KOPT-K1 (cell line): ENCODE results near the gene SLC22A23.

Experiments used
- H3K27ac ChIP-seq: fragments of 200-600 bp; sonication (generic); 2 replicates; pipeline ENCODE4 v1.5.1; 2016; ENCODE audit warnings: antibody characterized with exemption, mild to moderate bottlenecking, low read depth, low read length; ENCODE audit not compliant: poor library complexity, severe bottlenecking
- H3K36me3 ChIP-seq: fragments of 200-600 bp; sonication (generic); 2 replicates; pipeline ENCODE4 v1.5.1; 2017; ENCODE audit warnings: antibody characterized with exemption, mild to moderate bottlenecking, low read length, moderate library complexity; ENCODE audit not compliant: insufficient read depth
- H3K9me3 ChIP-seq: fragments of 200-600 bp; sonication (generic); 2 replicates; pipeline ENCODE4 v1.5.1; 2017; ENCODE audit warnings: antibody characterized with exemption, low read length, mild to moderate bottlenecking; ENCODE audit not compliant: insufficient read depth, poor library complexity, severe bottlenecking

The SLC22A23 gene

DNA sequence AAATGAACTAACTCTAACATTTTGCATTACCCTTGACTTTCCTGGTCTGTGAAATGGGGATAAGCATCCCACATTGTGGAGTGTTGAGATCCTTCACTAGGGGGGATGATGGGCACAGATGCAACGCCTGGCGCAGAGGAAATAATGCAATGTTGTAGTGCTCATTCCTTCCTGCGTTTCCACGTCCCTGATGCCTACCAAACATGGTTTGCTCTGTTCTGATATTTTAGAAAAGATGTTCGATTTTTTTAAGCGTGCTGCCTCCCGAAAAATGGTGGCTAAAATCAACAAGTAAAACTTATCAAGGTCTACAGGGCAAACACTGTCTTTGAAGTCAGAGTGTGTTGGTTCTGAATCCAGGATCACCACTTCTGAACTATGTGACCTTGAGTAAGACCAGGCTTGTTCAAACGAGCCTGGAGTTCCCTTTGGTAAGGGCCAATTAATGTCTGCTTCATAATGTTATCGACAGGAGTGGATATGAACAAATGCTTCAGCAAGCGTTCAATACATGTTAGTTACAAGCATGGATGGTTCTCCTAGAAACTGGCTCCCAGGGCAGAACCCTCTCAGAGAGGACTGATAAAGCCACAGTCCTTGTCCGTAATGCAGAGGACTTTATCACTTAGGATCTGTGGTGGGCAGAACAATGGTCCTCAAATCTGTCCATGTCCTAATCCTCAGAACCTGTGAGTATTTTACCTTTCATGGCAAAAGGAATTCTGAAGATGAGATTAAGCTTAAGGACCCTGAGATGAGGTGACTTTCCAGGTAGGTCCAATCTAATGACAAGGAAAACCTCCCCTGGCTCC lies 44.7 kb downstream of the SLC22A23 start:
- H3K9me3 ChIP-seq, result no peaks in the 10 kb centered on the region
- no peak overlapping the region for H3K27ac ChIP-seq
- no peaks in the 10 kb centered on the region for H3K36me3 ChIP-seq

DNA sequence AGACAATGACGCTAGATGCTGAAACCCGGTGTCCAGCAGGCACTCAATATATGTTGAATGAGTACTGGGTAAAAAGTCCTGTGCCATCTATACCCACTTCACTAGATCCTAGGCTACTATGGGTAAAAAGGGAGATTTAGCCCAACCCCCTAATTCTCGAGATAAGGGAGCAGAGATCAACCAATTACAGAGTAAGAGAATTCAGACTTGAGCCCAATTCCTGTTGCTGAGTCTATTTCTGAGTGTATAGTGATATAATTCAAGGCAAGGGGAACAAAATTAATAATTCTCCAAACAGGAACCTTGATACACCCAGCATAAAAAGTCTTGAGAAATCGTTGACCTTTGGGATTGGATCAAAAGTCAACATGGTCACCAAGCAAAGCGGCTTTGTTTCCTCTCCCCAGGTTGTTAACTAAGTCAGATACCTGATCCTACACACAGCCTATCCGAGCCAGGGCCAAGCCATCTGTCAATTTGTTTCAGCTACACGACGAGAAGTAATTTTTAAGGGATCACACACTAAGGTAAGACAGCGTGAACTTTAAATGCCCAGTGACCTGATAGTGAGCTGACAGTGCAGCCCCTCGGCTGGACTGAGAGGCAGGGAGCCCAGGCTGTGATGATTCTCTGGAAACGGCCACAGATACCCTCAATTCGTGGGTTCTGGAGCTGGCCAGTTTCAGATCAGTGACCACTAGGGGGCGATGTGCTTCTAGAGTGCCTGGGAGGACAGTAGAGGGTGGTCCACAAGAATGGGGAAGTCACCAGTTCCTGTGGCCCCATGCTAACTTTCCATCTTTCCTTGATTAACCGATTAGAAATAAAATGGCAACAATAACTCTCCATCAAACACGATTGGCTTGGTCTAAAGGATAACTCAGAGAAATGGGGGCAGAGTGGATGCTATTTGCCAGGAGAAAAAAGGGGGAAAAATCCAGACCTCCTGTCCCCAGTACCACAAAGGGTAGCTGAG lies 46.2 kb downstream of the SLC22A23 start:
- Histone ChIP-seq H3K36me3 (no peaks in the 10 kb centered on the region), H3K27ac (no peak overlapping the region), H3K9me3 (no peaks in the 10 kb centered on the region)

DNA sequence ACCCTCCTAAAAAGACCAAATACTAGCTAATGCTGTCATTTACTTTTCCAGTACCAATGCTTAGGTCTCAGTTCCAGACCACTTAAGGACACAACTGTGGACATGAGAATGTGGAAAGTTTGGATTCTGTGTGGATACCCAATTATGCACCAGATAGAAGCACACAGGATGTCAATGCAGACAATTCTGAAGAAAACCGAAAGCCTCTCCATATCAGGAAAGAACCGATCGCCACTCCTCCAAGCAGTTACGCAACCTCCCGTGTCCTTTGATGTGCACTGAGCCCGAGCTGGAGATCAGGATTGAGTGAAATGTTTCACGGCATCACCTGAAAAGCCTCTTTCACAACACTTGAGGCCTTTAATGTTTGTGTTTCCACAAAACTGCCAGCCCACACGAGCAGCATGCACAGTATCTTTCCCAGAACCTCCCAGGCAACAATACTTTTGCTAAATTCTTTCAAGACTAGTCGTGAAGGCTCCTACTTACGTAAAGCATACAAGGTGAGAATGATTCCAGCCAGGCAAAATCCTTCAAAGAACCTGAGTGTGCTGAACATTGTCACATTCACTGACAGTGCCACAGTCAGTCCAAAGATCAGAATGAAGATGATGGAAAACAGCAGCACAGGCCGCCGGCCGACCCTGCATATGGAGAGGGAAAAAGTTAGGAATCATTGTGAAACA lies 47.0 kb downstream of the SLC22A23 start:
- H3K36me3 ChIP-seq, result no peaks in the 10 kb centered on the region
- no peaks in the 10 kb centered on the region for H3K9me3 ChIP-seq
- no peak overlapping the region for H3K27ac ChIP-seq

DNA sequence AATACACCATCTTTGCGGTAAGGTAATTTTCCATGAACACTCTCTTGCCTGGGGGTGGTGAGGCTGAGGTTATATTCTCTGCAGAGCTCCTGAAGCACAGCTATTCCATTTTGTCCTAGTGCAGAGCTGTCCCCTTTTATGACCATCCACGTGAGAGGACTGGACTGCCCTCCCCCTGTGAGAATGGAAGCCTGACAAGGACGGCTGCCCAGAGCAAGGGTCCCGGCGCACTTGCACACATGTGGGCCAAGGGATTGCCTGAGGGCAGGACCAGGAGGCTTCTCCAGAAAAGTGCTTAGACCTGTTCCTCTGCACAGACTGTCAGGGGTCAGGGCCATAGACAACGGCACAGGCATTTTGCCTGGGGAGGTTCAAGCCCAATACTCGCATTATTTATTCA lies 48.2 kb downstream of the SLC22A23 start:
- Histone ChIP-seq H3K36me3 (no peaks in the 10 kb centered on the region), H3K9me3 (no peaks in the 10 kb centered on the region), H3K27ac (no peak overlapping the region)

DNA sequence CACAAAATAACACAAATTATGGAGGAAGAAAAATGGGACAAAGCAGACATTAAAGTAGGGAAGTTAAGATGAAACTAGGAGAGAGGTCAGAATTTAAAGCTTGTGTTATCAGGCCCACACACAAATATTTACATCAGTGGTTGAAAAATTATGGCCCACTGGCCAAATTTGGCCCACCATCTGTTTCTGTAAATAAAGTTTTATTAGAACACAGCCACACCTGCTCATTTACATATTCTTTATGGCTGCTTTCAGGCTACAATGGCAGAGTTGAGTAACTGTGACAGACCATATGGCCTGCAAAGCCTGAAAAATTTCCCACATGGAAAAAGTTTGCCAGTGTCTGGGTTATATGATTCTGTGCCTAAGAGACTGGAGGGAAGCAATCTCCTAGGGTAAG lies 49.0 kb downstream of the SLC22A23 start:
- Histone ChIP-seq H3K9me3 (no peaks in the 10 kb centered on the region), H3K36me3 (no peaks in the 10 kb centered on the region), H3K27ac (no peak overlapping the region)

DNA sequence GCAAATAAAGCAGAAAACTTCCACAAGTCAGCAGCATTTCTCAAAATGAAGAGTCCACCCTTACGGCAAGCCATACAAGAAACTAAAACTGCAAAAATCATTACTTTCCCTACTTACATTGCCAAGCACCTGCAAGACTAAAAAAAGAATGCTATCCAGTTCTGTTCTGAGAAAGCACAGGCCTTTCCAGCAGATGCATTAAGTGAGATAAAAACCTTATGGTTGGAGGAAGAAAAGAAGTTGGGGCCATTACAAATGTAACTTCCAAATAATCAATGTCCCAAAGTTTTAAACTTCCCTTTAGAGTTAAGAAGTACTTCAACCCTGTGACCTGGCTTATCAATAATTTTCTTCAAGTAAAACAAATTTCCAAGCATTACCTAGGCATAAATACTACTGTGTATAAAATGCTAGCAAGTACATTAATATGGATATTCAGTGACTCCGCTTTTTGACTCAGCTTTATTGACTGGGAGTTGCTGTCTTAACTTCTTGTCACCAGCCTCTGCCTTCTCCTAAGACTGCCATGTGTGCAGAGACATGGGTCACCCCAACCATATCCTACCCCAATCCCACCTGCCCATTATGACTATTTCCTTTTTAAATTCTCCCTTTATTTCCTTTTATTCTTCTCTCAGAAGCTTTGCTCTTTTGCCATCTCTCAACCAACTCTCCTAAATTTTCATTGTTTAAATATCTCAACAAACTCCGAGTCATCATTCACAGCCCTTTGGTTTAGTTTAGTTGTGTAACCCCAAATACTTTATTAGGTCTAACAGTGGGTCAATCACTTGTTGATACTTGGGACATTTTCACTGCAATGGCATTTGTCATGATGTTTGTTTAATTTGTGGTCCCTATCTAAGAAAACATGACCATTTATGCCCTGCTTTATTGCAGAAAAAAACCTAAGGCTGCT lies 49.7 kb downstream of the SLC22A23 start:
- Histone ChIP-seq H3K27ac (no peak overlapping the region), H3K36me3 (no peaks in the 10 kb centered on the region), H3K9me3 (no peaks in the 10 kb centered on the region)

DNA sequence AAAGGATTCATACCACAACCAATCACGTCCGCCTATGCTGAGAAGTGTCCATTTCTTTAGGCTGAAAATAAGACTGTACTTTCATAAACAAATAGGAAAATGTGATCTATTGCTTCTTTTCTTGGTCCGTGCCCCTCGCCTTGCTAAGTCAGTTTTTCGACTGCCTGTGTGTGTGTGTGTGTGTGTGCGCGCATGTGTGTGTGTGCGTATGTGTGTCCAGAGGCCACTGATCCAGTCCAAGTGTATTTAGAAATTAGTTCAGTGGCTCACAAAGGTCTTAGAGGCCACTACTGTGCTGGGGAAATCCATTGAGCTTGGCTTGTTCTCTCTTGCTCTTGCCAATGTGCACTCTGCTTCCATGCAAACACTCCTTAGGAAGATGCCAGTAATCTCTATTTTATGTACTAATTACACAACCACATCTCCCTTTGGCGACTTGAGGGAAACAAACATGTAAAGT lies 50.5 kb downstream of the SLC22A23 start:
- no peaks in the 10 kb centered on the region for H3K9me3 ChIP-seq
- no peak overlapping the region for H3K27ac ChIP-seq
- H3K36me3 ChIP-seq, result no peaks in the 10 kb centered on the region

DNA sequence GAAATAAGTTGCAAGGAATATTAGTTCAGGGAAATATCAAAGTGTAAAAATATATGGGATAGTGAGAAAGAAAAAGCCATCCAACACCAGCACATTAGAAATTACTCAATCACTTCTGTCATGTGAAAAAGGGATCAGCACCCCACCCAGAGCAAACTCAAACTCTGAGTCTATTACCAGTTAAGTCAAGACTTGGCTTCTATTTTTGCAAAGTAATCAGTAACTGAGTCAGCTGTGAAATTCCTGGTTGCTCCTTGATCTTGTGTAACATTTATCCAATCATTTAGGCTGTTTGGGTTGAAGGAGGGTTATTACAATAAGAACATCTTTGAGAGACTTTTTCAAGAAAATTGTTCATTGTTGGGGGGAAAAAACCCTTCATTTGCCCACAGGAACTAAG lies 51.2 kb downstream of the SLC22A23 start:
- no peak overlapping the region for H3K27ac ChIP-seq
- H3K9me3 ChIP-seq, result no peaks in the 10 kb centered on the region
- H3K36me3 ChIP-seq, result no peaks in the 10 kb centered on the region

DNA sequence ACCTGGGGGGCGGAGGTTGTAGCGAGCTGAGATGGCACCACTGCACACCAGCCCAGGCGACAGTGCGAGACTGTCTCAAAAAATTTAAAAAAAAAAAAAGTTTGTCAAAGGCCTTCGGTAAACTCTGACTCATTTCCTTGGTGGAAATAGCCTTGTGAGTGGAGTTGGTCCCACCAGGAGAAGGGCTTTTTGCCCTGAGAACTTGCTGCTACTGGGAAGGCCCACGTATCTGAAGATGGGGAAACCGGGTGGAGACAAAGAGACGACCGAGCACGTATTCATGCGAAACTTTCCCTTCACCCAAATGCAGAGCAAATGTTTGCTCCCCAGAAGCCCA lies 51.7 kb downstream of the SLC22A23 start:
- Histone ChIP-seq H3K9me3 (no peaks in the 10 kb centered on the region), H3K36me3 (no peaks in the 10 kb centered on the region), H3K27ac (no peak overlapping the region)

DNA sequence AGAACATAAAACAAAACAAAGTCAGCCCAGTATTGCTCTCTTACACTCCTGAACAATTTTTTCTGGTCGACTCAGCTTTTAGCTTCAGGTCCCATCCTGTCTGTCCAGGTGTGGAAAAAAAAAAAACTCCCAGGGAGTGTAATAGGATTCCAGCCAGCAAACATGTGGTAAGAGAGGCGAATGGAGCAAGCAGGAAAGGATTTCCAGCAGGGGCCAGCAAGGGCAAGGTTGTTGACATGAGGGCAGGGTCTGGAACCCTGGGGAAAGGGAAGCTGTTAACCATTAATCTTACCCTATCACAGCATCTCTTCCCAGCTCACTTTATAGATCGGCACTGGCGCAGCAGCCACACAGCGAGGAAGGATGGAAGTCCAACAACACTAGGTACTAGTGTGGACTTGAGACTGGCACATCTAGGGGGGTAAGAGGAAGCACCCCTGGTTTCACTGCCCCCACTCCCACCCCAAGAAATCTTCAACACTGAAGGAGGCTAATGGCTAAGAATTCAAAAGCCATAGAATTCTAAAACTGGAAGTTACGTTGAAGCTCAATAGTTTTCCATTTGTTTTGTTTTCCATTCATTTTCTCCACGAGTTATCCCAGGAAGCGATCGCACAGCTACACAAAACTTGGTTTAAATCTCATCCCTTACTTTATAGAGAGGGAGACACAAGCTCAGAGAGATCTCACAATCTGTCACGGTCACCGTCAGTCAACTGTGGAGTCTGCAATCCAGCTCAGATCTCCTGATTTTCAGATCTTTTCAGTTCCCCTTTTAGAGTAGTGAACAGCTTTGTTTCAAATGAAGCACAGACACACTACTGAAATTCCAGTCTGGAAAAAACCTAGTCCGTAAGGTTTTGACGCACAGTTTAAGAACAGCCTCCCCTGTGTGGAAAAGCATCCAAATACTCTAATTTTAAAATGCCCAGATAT lies 53.3 kb downstream of the SLC22A23 start:
- H3K36me3 ChIP-seq, result no peaks in the 10 kb centered on the region
- H3K27ac ChIP-seq, result no peak overlapping the region

DNA sequence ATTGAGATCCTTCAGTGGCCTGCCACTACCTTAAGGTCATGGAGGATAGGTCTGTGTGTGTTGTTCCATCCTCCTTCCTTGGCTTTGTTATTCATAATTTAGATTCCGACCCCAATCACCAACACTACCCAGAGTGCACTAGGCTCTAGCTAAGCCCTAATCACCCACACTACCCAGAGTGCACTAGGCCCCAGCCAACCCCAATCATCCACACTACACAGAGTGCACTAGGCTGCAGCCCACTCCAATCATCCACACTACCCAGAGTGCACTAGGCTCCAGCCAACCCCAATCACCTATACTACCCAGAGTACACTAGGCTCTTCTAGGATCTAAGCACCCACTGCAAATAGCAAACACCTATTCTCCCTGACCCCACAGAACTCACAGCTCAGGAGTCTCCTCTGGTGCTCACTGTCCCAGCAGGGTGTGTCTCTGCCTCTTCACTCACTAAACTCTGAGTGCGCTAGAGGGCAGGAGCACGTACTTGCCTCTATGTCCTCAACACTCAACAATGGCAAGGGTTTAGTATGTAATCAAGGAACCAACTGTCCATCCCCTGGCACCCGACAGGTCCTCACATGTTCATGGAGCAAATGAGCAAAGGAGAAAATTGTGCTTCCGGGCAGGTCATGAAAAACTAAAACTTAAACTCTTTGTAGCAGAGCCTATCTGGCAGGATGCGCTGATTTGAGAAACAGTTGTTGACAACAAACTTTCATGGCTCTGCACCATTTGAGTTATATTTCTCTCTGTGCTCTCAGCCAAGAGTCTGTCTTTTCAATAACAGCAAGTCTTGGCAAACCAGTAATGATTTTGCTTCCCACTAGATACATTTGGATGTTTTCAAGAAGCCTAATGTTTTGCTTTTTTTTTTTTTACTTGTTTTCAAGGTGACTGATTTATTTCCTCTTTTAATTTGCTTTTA lies 54.3 kb downstream of the SLC22A23 start:
- Histone ChIP-seq H3K27ac (no peak overlapping the region), H3K9me3 (no peaks in the 10 kb centered on the region), H3K36me3 (no peaks in the 10 kb centered on the region)

More for the DNA sequence above, 53.3 kb downstream of the SLC22A23 start:
- H3K9me3 ChIP-seq, result no peaks in the 10 kb centered on the region

DNA sequence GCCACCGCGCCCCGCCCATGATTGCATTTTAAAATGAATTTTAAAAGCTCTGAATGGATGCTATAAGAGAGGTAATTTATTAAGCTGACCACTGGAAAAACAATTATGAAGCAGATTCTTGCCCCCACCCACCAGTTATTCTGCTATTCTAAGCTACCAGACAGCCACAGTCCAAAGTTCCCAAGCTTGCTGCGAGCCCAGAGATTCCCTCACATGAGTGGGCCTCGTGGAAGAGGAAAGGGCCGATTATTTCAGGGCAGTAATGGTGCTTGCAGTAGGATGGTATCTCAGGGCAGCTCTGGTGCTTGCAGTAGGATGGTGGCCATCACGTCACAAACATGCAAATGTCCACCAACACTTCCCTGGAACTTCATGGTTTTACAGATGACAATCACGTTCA lies 56.7 kb downstream of the SLC22A23 start:
- Histone ChIP-seq H3K9me3 (no peaks in the 10 kb centered on the region), H3K27ac (no peak overlapping the region), H3K36me3 (no peaks in the 10 kb centered on the region)
